ENCODE measurements around the gene NECAB3. TPM values are rescaled to one million over a fixed set of nuclear protein-coding genes. Genes with fewer than 3 reads are reported as not detected.
A peak's percentile ranks its signal among the peaks of the same experiment; 100 is the strongest.

Gene NECAB3
- total and polyA plus RNA-seq, 2 of the 13 experiments (the other 11 are each of a cell fraction or from before 2014, with no cell fraction given) = 61.5 to 65.5 TPM

DNA sequence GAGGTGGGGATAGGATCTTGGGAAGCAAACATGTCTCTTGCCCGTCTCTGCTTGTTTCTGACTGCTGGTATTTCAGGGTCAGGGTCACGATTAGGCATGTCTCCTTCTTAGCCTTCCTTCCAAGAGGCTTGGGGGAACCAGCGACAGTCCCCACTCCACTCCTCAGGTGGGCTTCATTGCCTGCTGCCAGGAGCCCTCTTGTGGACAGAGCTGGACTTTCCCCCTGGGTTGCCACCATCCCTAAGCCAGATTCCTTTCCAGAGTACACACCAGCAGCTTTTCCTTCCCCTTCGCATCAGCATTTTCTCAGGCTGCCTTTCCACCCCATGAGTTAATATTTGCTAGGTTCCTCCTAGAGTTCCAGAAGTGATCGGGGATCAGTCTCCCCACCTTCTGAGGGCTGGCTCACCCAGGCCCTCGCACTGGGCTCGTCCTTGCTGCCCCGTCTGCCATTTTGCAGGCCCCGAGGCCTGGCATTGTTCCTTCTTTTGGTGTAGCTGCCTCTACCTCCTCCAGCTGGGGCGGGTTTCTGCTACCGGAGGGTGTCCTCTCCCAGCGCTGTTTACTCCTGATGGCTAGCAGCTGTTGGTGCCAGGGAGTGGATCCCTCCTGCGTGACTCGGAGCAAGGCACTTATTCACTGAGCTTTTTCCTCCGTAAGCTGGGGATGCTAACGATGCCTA, 20.9 kb downstream of the NECAB3 start (continued):
- no peak for TF ChIP-seq HDAC6 (IDR thresholded peaks at IDR 0.05; ENCODE audit: low read depth, low read length)
- TF ChIP-seq RBM22 (optimal IDR thresholded peaks at IDR 0.05; ENCODE audit: low read length) = peak; percentile 95
- TF ChIP-seq RARA (CRISPR knock-in tag; IDR thresholded peaks at IDR 0.05) = no peak
- no peak for TF ChIP-seq RFX5 (IDR thresholded peaks at IDR 0.05; ENCODE audit: low read depth, low read length)
- peak; percentile 59; the same call in 1 of the 2 replicates for TF ChIP-seq FOXA3 (CRISPR knock-in tag; IDR thresholded peaks at IDR 0.05)
- TF ChIP-seq, protein P1, sequence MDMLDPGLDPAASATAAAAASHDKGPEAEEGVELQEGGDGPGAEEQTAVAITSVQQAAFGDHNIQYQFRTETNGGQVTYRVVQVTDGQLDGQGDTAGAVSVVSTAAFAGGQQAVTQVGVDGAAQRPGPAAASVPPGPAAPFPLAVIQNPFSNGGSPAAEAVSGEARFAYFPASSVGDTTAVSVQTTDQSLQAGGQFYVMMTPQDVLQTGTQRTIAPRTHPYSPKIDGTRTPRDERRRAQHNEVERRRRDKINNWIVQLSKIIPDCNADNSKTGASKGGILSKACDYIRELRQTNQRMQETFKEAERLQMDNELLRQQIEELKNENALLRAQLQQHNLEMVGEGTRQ (IDR thresholded peaks at IDR 0.05; ENCODE audit: low read depth, low read length) = no peak
- TF ChIP-seq, protein P1 (CRISPR knock-in tag; IDR thresholded peaks at IDR 0.05; ENCODE audit: borderline replicate concordance) = no peak; the same call in 1 of the 2 replicates
- no peak for TF ChIP-seq ZNF558 (CRISPR knock-in tag; IDR thresholded peaks at IDR 0.05; ENCODE audit: borderline replicate concordance)
- TF ChIP-seq SP140L (CRISPR knock-in tag; IDR thresholded peaks at IDR 0.05; ENCODE audit: borderline replicate concordance) = no peak
- TF ChIP-seq ZNF839 (CRISPR knock-in tag; IDR thresholded peaks at IDR 0.05; ENCODE audit: borderline replicate concordance) = no peak
- no peak for TF ChIP-seq BCL6 (CRISPR knock-in tag; IDR thresholded peaks at IDR 0.05)
- TF ChIP-seq, protein P2, sequence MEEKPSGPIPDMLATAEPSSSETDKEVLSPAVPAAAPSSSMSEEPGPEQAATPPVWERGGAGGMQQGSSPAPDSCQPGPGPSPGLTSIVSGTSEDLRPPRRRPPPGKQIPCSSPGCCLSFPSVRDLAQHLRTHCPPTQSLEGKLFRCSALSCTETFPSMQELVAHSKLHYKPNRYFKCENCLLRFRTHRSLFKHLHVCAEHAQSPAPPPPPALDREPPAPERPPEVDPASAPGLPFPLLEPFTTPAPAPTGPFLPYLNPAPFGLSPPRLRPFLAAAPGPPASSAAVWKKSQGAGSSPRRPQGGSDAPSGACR (CRISPR knock-in tag; IDR thresholded peaks at IDR 0.05) = peak; percentile 55
- TF ChIP-seq ZNF552 (CRISPR knock-in tag; IDR thresholded peaks at IDR 0.05; ENCODE audit: borderline replicate concordance) = no peak
- 0 out of 2 replicates have a peak, but pooled peaks have one; percentile 36 for TF ChIP-seq ZNF879 (CRISPR knock-in tag; IDR thresholded peaks at IDR 0.05)
- TF ChIP-seq, protein P3, sequence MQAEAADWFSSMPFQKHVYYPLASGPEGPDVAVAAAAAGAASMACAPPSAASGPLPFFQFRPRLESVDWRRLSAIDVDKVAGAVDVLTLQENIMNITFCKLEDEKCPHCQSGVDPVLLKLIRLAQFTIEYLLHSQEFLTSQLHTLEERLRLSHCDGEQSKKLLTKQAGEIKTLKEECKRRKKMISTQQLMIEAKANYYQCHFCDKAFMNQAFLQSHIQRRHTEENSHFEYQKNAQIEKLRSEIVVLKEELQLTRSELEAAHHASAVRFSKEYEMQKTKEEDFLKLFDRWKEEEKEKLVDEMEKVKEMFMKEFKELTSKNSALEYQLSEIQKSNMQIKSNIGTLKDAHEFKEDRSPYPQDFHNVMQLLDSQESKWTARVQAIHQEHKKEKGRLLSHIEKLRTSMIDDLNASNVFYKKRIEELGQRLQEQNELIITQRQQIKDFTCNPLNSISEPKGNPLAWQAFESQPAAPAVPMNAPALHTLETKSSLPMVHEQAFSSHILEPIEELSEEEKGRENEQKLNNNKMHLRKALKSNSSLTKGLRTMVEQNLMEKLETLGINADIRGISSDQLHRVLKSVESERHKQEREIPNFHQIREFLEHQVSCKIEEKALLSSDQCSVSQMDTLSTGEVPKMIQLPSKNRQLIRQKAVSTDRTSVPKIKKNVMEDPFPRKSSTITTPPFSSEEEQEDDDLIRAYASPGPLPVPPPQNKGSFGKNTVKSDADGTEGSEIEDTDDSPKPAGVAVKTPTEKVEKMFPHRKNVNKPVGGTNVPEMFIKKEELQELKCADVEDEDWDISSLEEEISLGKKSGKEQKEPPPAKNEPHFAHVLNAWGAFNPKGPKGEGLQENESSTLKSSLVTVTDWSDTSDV (CRISPR knock-in tag; IDR thresholded peaks at IDR 0.05) = peak; percentile 63; the same call in 1 of the 2 replicates
- TF ChIP-seq FOXM1 (CRISPR knock-in tag; IDR thresholded peaks at IDR 0.05) = no peak
- TF ChIP-seq, protein P4, sequence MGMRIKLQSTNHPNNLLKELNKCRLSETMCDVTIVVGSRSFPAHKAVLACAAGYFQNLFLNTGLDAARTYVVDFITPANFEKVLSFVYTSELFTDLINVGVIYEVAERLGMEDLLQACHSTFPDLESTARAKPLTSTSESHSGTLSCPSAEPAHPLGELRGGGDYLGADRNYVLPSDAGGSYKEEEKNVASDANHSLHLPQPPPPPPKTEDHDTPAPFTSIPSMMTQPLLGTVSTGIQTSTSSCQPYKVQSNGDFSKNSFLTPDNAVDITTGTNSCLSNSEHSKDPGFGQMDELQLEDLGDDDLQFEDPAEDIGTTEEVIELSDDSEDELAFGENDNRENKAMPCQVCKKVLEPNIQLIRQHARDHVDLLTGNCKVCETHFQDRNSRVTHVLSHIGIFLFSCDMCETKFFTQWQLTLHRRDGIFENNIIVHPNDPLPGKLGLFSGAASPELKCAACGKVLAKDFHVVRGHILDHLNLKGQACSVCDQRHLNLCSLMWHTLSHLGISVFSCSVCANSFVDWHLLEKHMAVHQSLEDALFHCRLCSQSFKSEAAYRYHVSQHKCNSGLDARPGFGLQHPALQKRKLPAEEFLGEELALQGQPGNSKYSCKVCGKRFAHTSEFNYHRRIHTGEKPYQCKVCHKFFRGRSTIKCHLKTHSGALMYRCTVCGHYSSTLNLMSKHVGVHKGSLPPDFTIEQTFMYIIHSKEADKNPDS (CRISPR knock-in tag; IDR thresholded peaks at IDR 0.05) = no peak; the same call in 1 of the 2 replicates
- TF ChIP-seq HNRNPL (IDR thresholded peaks at IDR 0.05; ENCODE audit: low read depth, low read length) = no peak
- TF ChIP-seq NFIB (CRISPR knock-in tag; IDR thresholded peaks at IDR 0.05; ENCODE audit: borderline replicate concordance) = no peak
- no peak for TF ChIP-seq ZFP41 (CRISPR knock-in tag; IDR thresholded peaks at IDR 0.05; ENCODE audit: borderline replicate concordance)
